ENCODE measurements around the gene DNAAF8.

DNAAF8 gene

DNA sequence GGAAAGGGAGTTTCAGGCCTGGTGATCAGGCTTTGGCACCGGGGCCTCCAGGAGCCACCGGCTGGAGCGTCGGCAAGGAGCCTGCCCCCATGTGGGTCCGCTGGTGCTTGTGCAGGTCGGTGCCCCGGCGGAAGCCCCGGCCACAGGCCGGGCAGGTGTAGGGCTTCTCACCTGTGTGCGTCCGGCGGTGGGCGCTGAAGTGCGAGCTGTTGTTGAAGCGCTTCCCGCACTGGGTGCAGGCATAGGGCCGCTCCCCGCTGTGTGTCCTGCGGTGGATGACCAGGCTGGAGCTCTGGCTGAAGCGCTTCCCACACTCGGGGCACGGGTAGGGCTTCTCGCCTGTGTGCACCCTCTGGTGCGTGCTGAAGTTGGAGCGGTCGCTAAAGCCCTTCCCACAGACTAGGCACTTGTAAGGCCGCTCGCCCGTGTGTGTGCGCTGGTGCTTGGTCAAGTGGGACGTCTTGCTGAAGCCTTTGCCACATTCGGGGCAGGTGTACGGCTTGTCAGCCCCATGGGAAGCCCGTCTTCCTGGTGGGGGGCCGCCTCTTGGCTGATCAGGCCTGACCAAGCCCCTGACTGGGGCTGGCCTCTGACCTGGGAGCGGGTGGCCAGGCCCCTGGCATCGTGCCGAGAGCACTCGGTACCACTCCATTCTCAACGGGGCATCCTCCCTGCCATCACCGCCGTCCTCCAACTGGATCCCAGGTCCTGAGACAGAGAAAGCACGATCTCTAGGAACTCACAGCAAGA is 18.2 kb downstream of the DNAAF8 start:
- DNase-seq (ENCODE audit: low spot score), result no peak

DNA sequence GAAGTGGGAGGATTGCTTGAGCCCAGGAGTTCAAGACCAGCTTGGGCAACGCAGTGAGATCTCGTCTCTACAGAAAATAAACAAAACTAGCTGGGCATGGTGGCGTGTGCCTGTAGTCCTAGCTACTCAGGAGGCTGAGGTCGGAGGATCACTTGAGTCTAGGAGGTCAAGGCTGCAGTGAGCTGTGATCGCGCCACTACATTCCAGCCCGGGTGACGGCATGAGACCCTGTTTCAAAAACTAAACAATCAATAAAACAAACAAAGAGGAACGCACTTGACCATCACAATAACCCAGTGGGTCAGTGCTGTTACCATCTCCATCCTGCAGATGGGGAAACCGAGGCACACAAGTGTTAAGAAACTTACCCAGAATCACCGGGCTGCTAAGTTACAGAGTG is 18.9 kb downstream of the DNAAF8 start:
- DNase-seq (ENCODE audit: low spot score), result no peak

DNA sequence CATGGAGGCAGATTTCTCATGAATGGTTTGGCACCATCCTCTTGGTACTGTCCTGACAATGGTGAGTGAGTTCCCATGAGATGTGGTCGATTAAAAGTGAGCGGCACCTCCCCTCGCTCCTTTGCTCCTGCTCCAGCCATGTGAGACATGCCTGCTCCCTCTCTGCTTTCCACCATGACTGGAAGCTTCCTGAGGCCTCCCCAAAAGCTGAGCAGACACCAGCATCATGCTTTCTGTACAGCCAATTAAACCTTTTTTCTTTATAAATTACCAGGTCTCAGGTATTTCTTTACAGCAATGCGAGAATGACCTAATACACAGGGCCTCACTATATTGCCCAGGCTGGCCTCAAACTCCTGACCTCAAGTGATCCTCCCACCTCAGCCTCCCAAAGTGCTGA is 20.5 kb downstream of the DNAAF8 start:
- DNase-seq (ENCODE audit: low spot score), result no peak

DNA sequence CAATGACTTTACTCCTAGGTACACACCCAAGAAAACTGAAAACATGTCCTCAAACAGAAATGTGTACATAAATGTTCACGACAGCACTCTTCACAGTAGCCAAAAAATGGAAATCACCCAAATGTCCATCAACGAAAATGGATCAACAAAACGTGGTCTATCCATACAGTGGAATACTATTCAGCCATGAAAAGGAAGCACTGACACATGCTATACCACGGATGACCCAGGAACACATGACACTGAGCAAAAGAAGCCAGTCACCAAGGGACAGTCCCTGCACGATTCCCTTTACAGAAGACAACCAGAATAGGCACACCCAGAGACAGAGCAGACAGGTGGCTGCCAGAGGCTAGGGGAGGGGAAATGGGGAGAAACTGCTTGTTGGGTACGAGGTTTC is 21.4 kb downstream of the DNAAF8 start:
- no peak for DNase-seq (ENCODE audit: low spot score)

- DNase-seq (ENCODE audit: low spot score), result no peak
These were observed 26.0 kb downstream of the DNAAF8 start for GRCh38 chr16:4760221-4760910.

DNA sequence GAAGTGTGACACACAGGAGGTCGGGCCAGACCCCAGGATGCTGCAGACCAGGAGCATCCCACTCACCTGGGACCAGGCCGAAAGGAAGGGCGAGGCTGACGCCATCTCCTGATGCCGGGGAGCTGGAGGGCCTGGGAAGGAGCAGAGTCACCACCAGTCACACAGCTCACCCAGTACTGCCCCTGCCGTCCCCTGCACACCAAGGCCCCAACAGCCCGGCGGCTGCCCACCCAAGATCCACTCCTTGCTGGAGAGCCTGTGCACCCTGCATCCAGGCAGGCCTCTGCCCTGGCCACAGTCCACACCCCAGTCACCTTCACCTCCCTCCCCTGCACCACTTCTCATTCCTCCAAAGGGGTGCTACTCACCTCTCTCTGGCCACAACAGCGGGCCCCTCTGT is 27.9 kb downstream of the DNAAF8 start:
- DNase-seq (ENCODE audit: low spot score), result no peak

DNA sequence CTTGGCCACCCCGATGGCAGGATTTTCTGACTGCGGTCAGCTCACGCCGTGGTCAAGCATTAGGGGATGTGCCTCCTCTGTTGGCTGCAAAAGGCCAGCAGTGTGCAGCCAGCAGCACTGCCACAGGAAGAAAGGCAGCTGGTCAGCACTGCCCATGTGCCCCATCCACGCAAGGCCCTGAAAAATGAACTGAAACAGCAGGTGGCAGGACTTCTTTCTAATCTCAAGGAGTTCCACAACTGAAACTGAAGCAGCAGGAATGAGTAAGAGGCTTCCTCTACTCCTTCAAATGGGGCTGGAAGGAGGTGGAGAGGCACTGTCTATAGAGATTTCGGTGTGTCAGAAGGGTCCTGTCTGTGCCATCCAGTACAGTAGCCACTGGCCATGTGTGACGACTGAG is 29.5 kb downstream of the DNAAF8 start:
- DNase-seq (ENCODE audit: low spot score), result no peak

GRCh38 chr16:4765511-4766474 is 31.5 kb downstream of the DNAAF8 start:
- DNase-seq (ENCODE audit: low spot score), result no peak

DNA sequence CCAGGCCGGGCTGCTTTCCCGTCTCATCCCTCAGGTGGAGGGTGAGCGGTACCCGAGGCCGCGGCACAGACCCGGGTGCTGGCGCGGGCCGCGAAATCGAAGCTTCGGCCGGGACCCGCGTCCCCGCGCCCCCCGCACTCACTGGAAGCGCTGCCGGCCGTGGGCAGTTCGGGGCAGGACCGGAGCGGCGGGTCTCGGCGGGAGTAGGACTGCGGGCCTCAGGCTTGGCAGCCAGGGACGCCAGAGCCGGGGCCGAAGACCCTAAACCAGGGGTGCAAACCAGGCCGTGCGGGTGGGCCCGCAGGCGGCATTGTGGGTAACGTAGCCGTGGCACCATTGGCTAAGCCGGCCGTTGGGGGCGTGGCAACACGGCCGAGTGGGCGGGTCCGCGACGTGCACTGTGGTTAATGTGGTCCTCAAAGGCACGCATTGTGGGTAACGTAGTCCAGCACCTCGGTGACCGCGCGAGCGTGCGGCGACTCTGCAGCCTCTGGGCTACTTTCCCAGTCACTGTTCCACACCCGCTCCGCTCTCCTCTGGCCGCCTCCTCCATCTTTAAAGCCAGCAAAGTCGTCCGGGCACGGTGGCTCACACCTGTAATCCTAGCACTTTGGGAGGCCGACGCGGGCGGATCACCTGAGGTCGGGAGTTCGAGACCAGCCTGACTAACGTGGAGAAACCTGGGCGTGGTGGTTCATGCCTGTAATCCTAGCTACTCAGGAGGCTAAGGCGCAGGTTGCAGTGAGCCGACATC is 32.7 kb downstream of the DNAAF8 start, which contains the start of gene ZNF500:
Gene ZNF500 (minus strand): TSS at position 288 of the 754 bp plus-strand sequence. CDS start 1,184 bp downstream, outside the sequence.
- DNase-seq (ENCODE audit: low spot score), result peak; percentile 93

DNA sequence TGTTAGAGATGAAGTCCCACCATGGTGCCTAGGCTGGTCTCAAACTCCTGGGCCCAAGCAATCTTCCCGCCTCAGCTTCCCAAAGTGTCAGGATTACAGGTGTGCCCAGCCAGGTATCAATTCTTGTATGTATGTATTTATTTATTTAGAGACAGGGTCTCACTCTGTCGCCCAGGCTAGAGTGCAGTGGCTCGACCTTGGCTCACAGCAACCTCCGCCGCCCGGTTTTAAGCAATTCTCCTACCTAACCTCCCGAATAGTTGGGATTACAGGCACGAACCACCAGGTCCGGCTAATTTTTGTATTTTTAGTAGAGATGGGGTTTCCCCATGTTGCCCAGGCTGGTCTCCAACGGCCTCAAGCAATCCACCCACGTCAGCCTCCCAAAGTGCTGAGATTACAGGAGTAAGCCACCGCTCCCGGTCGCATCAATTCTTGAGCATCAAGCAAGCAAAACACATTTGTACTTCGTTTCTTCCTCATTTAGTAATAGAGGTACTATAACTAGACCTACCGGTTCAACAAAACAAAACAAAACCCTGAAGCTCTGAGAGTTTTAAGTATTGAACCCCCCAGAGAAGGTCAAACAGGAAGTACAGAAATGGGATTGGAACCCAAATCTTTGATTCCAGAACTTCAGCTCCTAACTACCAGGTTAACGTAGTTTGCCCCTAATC is 33.7 kb downstream of the DNAAF8 start:
- peak; percentile 39 for DNase-seq (ENCODE audit: low spot score)

DNA sequence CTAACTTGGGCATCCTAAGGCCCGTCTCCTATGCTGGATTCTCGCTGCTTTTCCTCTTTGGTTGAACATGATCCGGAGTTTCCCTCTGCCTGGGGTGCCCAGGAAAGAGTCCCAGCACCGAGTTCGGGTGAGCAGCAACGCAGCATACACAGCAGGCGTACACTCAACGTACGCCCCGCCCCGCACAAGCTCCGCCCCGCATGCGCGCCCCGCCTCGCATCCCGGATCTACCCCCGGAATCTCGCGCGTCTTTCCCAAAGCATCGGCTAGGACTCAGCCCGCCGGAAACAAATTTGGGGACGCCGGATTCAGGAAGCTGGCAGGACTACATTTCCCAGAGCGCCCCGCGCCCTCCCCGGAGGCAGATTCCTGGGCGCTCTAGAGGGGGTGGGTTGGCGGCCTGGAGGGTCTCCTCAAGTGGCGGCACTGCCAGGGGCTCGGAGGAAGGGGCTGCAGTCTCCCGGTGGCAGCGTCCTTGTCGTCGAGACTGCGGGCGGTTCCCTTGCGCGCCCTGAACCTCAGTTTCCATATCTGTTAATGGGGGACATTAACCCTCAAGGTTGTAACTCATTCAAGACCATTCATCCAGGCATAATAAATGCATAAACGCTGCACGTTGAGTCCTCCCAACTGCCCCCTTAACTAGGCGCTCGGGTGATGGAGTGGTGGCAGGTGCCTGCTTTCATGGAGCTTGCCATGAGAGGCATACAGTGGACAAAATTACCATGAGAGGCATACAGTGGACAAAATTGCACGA is 34.4 kb downstream of the DNAAF8 start:
- peak; percentile 59 for DNase-seq (ENCODE audit: low spot score)

DNA sequence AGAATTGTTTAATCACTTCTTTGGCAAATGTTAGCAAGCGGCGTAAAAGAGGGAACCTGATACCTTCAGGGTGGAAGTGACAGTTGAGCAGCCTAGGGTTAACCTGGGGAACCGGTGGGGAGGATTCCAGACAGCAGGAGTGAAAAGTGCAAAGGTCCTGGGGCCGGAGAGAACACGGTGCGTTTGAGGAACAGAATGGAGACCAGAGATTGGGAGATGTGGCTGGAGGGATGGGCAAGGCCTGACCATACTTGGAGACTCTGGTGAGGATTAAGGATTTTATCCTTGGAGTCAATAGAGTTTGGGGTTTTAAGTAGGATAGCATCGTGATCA is 34.9 kb downstream of the DNAAF8 start:
- DNase-seq (ENCODE audit: low spot score), result no peak

DNA sequence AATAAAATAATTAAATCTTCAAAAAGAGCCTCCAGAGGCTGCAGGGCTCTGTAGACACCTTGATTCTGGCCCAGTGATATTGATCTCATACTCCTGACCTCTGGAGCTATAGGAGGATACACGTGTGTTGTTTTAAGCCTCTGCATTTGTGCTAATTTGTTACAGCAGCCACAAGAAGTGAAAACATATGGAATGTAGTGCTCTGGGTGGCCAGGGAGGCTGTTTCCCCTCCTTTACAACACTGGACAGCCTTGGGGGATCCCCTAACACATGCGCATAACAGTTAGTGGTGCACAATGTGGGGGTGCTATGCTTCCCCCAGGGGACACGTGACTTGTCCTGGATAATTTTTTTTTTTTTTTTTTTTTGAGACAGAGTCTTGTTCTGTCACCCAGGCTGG is 37.3 kb downstream of the DNAAF8 start:
- no peak for DNase-seq (ENCODE audit: low spot score)

GRCh38 chr16:4772351-4772750 is 38.0 kb downstream of the DNAAF8 start:
- DNase-seq (ENCODE audit: low spot score), result no peak

DNA sequence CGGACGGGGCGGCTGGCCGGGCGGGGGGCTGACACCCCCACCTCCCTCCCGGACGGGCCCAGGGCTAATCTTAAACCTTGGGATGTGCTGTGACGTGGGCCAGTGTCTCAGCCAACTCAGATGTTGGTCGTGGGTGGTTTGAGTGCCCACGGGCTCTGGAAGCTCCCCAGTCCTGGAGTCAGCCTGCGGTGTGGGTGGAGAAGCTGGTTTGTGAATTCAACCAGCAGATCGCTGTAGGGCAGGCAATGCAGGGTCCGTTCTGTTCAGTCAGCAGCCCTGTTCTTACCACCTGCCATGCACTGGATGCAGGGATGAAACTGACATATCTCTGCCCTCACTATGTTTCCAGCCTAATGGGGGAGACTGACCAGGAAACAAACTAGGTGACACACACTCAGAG is 40.7 kb downstream of the DNAAF8 start:
- DNase-seq (ENCODE audit: low spot score), result no peak

DNA sequence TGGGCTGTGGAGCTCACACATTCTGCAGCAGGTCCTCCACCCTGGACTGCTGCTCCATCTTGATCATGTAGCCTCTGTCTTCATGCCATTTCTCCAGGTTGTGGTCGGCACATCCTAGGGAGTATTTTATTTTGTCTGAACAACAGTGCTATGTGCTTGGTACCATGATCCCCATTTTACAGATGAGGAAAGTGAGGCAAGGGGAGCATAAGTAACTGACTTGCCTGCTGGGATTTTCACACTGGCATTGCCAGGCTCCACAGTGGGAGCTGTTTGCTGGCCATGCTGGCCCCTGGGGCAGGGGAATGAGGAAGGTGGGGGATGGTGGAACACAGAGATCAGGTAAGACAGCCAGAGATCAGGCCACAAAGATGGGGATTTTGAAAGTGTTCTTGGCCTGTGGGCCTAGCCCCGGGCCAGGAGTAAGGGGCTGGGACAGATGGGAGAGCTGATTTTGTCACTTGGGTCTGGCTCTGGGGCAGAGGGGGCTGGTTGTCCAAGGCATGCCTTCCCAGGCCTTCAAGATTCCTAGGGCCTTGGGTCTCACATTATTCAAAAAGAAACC is 41.9 kb downstream of the DNAAF8 start:
- DNase-seq (ENCODE audit: low spot score), result no peak

DNA sequence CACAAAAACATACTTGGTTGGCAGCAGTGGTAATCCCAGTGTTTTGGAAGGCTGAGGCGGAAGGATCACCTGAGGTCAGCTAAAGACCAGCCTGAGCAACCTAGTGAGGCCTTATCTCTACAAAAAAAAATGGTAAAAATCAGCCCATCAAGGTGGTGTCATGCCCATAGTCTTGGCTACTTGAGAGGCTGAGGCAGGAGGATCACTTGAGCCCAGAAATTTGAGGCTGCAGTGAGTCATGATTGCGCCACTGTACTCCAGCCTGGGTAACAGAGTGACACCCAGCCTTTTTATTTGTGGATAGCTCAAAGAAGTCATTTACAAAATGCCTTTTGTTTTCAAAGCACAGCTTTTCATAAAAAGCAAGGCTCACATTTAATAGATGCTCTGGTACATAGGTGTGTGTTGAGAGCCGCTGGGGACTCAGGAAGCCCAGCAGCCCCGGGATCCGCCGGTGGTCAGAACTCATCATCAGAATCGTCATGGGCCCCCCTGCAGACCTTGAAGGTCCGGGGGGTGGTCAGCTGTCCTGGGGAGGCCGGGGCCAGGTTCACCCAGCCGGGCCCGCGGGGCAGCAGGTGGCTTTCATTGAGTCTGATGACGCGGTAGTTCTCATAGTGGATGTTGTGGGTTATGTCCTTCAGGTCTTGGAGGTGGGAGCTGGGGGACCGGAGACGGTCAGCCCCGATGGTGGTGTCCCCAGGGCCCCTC is 43.2 kb downstream of the DNAAF8 start:
- DNase-seq (ENCODE audit: low spot score), result no peak

DNA sequence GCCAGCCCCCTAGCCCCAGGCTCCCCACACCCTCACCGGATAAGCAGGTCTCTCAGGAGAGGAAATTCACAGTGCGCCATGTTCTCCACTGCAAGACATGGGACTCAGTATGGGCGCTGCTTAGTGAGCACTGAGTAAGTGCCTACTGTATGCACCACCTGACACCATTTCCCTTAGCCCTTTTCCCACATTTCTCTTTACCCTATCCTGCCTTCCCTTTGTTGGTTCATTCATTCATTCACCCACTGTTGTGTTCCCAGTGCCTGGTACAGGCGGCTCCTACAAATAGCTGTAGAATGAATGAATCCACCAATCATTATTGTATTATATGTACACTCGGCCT is 43.7 kb downstream of the DNAAF8 start:
- DNase-seq (ENCODE audit: low spot score), result no peak

DNA sequence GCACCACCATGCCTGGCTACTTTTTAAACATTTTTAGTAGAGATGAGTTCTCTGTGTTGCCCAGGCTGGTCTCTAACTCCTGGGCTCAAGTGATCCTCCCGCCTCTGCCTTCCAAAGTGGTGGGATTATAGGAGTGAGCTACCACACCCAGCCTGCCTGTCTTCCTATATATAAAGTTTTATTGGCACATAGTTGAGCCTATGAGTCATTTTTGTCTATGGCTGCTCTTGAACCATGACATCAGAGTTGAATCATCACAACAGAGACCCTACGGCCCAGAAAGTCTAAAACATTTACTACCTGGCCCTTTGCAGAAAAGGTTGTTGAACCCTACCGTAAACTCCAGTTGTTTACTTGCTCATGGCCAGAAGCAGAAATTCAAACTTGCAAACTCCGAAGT is 45.9 kb downstream of the DNAAF8 start:
- no peak for DNase-seq (ENCODE audit: low spot score)

Data from NAMALWA (cell line).